Choroid plexus epithelial cell (primary cell): Measurements from ENCODE around the gene ECEL1.

Experiments
- DNase-seq: peaks from one replicate; pipeline ENCODE4 v3.0.0-alpha.2; 2010; ENCODE audit warnings: low read depth
- H3K4me3 ChIP-seq: 2 replicates; pipeline ENCODE4 v1.5.1; 2011; ENCODE audit warnings: low read depth, mild to moderate bottlenecking, control low read depth, low read length, moderate library complexity
- TF ChIP-seq, protein P1 (sequence below): conservative IDR thresholded peaks from 2 replicates; pipeline ENCODE4 v1.5.1; 2011; ENCODE audit warnings: low read depth, mild to moderate bottlenecking, control low read depth, inconsistent platforms, low read length, moderate library complexity

Gene ECEL1

DNA sequence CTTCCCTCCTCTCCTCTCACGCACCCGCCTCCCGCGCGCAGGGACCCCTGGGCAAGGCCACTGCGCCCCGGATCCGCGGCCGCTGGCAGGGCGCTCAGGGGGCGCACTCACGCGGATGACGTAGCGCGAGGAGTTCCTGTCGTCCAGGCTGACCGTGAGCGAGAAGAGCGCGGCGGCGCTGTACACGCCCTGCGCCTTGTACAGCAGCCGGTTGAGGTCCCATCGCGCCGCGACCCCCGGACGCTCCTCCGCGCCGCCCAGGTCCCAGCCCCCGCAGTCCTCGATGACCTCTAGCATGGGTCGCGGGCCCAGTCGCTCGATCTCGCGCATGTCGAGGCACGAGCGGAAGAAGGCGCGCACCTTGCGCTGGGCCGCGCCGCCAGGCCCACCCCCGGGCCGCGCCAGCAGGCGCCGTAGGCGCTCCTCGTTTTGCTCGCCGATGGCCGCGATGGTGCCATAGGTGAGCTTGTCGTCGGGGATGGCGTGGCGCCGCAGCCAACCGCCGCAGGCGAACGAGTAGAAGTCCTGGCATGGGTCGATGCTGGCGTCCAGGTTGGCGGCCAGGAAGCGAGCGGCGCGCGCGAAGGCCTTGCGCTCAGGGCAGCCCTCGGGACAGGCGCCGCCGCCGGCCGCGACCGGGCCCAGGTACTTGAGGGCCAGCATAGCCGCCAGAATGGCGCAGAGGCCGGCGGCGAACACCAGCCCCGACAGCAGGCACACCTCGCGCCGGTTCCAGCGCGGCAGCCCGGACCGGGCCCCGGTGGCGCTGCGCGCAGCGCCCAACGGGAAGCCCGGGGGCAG, 1.7 kb downstream of the ECEL1 start:
- H3K4me3 ChIP-seq: no peak overlapping the region
- no peak for DNase-seq
- TF ChIP-seq, protein P1, sequence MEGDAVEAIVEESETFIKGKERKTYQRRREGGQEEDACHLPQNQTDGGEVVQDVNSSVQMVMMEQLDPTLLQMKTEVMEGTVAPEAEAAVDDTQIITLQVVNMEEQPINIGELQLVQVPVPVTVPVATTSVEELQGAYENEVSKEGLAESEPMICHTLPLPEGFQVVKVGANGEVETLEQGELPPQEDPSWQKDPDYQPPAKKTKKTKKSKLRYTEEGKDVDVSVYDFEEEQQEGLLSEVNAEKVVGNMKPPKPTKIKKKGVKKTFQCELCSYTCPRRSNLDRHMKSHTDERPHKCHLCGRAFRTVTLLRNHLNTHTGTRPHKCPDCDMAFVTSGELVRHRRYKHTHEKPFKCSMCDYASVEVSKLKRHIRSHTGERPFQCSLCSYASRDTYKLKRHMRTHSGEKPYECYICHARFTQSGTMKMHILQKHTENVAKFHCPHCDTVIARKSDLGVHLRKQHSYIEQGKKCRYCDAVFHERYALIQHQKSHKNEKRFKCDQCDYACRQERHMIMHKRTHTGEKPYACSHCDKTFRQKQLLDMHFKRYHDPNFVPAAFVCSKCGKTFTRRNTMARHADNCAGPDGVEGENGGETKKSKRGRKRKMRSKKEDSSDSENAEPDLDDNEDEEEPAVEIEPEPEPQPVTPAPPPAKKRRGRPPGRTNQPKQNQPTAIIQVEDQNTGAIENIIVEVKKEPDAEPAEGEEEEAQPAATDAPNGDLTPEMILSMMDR: no peak

DNA sequence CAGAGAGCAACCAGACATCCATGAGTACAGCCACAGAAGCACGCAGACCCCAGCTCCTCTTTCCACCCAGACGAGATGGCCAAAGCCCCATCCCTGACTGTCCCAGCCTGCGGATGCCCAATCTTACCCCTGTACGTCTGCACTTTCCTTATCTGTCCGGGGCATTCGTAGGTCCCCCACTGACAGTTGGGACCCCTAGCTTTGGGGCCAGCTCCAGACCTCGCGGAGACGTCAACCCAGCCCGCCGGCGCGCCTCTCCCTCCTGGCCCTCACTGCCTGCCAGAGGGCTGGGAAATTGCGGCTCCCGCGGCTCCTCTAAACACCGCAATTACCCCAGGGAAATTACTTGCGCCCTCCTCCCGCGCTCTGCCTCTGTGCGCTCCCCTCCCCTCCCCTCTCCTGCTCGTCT, 2.3 kb downstream of the ECEL1 start:
- TF ChIP-seq, protein P1: no peak
- DNase-seq: no peak
- H3K4me3 ChIP-seq: no peak overlapping the region

DNA sequence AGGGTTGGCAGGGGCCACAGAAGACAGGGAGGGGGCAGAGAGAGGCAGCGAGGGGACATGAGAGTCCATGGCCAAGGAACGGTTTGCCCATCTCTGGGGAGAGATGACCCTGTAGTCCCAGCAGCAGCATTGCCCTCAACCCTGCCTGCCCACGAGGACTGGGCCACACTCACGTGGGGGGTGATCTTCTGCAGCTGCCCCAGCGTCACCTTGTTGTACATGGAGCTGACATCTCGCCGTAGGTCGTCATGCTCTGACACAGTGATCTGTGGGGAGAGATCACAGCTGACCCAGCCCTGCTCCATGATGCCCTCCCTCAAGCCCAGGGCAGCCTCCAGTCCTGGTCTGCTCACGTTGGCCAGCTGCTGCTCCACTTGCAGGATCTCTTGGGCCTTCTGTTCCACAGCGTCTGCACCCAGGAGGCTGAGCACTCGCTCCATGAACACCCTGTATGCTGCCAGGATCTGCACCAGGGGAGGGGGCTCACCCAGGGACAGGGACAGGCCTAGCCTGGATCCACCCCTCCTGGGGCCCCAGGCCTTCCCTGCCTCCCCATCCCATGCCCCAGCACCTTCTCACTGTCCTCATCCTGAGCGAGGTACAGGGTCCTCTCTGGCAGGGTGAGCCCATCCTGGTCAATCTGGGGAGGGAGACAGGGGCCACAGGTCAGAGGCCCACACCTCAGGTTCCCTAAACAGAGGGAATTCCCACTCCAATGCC, 2.8 kb downstream of the ECEL1 start:
- no peak overlapping the region for H3K4me3 ChIP-seq
- TF ChIP-seq, protein P1: no peak
- DNase-seq: no peak

DNA sequence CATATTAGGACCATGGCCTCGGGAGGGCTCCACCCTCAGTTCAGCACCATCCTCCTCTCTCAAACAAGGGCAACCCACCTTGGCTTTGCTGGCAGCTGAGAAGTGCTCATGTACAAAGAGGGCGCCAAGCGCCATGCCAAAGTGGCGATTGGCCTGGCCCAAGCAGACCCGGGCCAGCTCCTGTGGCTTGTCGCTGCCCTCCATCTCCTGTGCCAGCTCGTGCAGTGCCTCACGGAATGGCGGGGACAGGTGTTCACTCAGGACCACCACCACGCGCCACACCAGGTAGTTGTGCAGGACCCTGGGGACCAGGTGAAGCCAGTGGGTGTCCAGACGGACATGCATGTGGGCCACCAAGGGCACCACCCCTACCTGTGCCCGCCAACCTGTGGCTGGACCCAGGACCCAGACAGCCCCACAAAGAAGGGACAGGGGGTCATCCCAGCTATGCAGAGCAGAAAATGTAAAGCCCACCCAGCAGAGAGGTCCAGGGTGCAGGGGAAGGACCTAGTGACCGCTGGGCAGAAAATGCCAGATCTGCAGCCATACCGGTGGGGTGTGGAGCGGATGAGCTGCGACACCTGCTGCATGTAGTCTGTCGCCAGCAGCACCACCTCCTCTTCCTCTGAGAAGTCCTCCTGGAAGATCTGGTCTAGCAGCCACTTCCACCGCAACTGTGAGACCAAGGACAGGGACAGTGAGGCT, 3.6 kb downstream of the ECEL1 start:
- H3K4me3 ChIP-seq: no peak overlapping the region
- no peak for DNase-seq
- TF ChIP-seq, protein P1: no peak

DNA sequence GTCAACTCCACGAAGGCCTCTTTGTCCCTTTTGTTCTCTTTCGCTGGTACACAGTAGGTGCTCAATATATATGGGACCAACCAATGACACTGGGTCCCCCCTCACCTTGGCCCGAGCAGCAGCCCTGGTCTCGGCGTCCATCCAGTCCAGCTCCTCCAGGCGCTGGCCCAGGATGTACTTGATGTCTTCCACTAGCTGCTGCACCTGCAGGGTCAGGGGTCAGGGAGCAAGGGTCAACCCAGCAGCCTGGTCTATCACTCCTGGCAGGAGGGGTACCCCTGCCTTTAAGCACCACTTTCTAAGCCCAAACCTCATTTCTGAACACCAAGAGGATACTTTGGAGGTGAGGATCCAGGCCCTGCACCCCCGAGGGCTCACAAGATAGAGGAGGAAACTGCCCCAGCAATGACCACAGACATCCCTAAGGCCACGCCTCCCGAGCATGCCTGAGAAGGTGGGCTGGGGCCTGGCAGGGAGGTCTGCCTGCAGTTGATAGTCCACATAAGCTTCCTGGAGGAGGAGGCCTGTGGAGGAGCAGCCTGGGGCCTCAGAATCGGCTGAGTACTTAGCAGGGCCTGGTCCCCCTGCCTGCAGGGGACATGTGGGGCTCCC, 4.2 kb downstream of the ECEL1 start:
- TF ChIP-seq, protein P1: no peak
- no peak overlapping the region for H3K4me3 ChIP-seq
- no peak for DNase-seq

DNA sequence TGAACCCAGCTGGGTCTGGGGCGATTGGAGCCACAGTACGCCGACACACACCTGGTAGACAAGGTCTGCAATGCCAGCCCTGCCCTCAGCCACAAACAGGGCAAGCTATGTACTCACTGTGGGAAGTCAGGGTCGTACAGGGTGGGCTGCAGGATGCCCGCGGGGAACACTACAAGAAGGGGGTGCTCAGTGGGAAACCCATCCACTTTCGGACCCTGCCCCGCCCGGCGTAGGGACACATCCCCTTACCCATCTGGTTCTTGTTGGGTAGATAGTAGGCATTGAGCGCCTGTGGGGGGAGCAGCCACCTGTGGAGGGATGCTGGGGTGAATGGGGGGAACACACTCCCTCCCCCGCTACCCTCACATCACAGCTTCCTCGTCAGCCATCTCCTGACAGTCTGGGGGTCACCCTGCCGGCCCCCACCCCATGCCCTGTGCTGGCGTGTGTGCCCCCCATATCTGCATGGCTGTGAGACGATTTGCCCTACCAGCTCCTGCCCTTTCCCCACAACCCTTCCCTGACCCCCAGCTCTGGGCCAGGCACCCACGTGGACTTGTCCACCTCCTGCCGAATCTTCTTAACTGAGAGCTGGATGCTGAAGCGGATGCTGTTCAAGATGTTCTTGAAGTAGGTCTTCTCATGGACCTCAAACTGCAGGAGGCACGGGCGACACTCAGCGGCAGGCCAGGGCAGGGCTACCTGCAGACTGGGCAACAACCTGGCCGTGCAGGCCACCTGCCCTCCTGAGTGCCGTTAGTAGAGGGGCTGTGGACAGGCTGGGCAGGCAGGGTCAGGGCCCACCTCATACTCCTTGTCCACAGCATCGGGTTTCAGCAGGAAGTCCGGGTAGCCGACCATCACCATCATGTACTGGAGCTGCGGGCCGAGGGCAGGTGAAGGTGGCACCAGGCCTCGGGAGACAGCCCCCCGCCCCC, 5.1 kb downstream of the ECEL1 start:
- TF ChIP-seq, protein P1: no peak
- DNase-seq: no peak
- H3K4me3 ChIP-seq: no peak overlapping the region
